GM19035 (cell line): ENCODE data around the gene KIAA0586.
"Not testable (repeated sequence)": the region's sequence is repeated elsewhere in the genome, so short reads cannot be mapped to it uniquely, and the experiment has no call there.

Experiments used
- ATAC-seq: cut with Tn5 transposase; IDR thresholded peaks from one replicate; pipeline ENCODE4 v1.9.1; 2021; ENCODE audit not compliant: unreplicated experiment

KIAA0586 gene

DNA sequence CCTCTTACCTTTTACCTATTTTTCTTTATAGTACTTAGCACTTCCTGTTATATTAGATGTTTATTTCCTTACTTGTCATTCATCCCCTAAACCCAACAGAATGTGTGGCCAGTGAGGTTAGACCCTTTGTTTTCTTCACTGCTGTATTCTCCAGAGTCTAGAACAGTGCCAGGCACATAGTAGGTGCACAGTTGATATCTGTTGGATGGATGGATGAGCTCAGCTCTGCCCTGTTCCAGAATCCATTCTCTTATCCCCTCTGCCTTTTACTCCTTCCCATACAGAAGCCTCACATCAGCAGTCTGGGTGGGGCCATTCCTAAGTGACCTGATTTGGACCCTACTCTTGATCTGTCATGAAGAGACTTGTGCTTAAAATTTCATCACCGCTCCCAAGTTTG is 115.7 kb downstream of the KIAA0586 start:
- ATAC-seq, result no peak

DNA sequence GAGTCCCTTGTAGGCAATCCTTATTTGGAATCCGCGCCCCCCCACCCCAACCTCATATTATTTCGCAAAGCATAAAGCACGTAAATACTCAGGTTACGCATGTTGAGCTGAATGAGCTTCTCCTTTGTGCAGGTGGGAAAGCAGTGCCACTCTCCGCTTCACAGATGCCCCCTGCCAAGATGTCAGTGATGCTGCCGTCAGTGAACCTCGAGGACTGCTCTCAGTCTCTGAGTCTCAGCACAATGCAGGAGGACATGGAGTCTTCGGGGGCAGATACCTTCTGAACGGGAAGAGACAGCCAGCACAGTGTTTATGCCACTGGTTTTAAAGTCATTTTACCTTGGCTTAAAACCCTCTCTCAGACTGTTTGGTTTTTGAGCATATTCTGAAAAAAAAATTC is 120.1 kb downstream of the KIAA0586 start:
- ATAC-seq, result no peak

DNA sequence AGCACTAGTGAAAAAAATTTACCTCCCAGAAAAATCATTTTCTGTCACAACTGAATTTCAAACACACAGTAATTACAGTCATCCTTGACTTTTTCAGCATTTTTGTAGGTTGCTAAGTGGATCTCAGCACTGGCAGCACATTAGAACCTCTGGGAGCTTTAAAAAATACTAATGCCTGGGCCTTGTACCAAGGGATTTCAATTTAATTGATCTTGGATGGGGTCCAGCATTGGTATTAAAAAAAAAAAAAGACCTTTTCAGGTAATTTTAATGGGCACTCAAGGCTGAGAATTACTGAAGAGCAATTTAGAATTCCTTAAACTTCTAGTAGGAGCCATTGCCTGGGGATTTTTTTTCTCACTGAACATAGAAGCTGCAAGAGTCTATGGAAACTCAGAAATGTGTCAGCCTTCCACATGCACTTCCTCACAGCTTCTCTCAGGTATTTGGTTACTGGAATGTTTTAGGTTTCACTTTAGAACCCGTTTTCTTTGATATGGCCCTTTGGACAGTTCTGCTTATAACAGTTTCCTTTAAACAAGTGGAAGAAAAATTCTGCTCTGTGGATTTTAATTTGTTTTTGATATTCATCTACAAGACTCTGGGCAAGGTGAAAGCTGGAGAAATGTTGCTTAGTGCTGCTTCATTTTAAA is 121.7 kb downstream of the KIAA0586 start:
- ATAC-seq, result no peak

DNA sequence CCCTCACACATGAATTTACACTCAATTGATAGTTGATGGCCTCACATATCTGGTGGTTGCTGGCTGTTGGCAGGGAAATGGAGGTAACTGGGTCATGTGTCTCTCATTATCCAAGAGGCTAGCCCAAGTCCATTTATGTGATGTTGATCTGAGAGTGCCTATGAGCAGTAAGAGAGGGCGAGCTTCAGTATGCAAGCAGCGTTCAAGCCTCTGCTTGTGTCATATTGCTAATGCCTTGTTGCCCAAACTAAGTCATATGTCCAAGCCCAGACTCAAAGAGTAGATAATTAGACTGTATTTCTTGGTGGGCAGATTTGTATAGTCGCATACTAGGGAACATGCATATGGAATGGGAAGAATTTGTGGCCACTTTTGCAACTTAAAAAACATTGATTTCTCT is 126.4 kb downstream of the KIAA0586 start:
- ATAC-seq, result no peak

DNA sequence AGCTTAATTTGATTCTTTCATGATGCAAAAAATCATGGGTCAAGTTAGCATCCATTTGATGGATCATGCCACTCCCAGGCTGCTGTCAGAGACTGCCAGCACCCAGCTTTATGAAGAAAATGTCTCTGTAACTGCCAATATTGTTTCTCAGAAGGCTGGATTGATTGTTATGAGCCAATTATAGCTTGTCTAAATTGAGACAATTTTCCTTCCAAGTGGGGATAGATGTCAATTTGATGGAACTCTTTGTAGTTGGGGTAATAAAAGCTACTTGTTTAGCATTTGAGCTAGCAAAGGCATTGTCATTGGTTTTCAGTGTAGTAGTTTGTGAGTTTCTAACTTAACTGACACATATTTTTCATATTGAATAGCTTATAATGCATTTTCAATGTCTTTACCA is 128.1 kb downstream of the KIAA0586 start:
- no peak for ATAC-seq

DNA sequence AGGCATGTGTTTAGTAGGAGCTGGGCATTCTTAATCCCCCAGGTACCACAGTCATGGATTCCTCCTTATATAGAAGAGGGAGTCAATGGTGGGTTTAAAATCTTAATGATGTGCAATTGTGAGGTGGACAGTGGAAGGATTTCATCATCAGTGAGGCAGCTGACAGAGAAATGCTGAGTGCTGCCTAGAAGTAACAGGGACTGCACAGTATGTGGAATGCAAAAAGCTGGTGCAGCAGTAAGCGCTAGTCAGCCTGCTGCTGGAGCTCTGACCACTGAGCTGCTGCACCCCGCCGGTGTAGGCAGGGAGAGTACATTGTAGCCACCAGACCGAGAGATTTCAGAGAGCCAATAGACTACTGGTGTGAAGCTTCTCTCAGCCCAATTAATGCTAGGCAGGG is 129.7 kb downstream of the KIAA0586 start:
- ATAC-seq, result no peak

DNA sequence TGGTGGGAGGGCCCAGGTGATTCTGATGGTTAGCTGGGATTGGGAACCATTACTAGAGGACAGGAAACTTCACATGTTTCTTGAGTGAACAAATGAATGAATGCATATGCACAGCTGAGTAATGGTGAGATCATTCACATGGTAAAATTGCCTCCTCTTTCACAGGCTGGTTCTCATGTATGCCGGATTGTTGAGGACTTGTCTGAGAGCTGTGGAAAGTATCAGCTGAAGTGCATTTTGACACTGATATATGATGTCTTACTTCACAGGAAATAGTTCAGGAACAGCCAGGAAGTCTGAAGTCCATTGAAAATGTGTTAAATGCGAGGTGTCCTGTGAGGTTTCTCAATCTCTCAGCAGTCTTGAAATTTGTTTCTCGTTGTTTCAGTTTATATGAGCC is 132.7 kb downstream of the KIAA0586 start:
- no peak for ATAC-seq

DNA sequence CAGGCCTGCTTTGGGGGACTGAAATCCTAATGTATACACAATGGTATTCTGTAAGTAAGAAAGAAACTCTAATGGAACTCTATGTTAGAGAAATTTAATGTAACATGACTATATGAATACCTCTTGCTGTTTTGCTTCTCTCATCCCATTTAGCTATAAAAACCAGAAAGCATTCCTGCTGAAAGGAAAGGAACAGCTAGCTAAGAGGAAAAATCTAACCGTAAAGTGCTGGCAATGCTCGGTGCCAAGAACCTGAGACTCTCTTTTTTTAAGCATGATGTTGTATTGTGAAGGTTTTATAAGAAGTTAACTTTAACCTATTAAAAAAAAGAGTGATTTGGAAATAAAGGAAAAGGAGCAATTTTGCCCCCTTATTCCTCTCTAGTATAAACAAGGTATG is 134.6 kb downstream of the KIAA0586 start:
- ATAC-seq, result no peak

DNA sequence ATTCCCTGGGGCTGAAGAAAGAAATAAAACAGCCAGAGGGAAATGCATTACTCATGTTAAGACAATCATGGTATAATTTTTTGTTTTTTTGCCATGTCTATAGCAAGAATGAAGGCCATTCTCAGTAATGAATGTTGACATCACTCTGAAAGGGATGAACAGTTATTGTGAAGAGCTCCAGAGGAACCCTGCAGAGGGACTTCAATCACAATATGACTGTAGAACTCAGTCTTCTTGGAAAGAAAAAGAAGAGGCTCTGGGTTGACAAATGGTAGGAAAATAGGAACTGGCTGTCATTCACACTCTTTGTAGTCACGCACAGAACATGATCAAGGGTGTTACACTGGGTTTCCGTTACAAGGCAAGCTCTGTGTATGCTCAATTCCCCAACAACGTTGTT is 136.5 kb downstream of the KIAA0586 start:
- ATAC-seq, result no peak

DNA sequence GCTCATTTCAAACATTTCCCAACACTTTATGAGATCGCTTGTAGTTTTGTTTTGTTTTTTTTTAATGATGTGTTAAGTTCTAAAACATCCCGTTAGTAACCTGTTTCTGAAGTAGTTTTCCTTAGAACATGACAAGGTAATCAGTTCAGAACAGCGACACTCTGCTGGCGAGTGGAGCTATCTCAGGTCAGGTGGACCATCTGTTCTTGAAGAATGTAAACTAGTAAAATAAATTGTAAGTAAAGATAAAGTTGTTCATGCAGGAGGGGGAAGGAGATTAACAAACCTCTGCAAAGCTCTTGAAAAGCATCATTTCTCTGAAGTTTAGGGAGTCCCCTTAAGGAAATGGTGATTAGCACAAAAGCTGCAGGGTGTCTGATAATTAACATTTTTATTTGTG is 138.3 kb downstream of the KIAA0586 start:
- ATAC-seq, result no peak

DNA sequence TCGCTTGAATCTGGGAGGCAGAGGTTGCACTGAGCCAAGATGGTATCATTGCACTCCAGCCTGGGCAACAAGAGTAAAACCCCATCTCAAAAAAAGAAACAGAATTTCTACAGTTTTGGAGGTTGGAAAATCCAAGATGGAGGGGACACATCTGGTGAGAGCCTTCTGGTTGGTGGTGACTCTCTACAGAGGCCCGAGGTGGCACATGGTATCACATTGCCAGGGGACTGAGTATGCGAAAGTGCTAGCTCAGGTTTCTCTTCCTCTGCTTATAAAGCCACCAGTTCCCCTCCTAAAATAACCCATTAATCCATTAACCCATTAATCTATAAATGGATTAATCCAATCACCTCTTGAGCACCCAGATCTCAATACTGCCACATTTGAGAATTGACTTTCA is 139.5 kb downstream of the KIAA0586 start:
- ATAC-seq, result no peak

DNA sequence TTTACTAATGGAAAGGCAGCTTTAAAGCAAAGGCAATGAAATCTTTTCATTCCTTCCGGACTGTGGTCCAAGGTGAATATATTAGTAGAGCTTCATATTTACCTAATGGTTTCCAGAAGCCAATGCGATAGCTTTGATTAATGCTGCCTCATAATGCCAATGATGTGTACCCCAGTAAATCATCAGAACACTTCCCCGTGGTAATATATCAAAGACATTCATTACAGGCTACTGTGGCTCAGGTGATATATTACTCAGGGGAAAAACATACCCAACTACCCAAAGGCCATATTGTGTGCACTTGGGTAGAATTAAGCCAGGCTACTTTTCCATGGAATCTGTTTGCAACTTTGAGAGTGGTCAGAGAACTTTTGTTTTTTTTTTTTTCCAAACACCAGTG is 140.8 kb downstream of the KIAA0586 start:
- no peak for ATAC-seq

DNA sequence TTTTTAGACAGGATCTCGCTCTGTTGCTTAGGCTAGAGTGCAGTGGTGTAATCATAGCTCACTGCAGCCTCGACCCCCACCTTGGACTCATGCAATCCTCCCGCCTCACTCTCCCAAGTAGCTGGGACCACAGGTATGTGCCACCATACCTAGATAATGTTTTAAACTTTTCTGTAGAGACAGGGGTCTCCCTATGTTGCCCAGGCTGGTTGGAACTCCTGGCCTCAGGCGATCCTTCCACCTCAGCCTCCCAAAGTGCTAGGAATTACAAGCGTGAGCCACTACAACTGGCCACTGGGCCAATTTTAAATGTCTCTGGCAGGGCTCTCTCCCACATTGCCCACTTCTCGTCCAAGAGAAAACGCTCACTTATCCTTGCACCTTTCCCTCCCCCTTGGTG is 143.7 kb downstream of the KIAA0586 start:
- no peak for ATAC-seq

DNA sequence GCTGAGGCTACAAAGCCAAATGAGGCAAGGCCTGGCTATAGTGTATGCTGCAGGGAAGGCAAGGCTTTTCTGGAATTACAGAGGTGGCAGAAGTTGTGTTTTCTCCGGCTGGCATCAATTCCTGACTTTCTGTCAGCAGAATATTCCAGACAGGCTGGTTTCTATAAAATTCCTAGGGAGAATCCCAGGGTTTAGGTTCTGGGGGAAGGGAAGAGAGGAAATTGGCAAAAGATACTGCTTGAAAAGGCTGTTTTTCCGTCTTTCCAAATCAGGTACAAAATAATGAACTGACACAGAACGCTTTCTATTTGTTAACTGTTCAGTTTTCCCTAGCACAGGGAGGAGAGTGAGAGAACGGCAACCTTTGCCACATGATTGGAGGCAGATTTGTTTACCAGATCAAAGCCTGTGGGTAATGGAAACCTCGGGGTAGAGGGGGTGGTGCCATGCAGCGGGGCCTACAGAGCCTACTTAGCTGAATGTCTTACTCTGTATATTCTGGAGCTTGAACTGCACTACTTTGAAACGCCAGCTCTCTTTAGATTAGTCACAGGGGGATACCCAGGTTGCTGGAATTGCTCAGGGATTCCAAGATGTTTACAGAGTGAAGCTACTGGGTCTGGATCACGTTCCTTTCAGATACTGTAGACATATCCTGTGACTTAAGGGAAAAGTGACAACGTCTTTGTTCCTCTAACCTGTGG is 144.4 kb downstream of the KIAA0586 start:
- ATAC-seq, result no peak

DNA sequence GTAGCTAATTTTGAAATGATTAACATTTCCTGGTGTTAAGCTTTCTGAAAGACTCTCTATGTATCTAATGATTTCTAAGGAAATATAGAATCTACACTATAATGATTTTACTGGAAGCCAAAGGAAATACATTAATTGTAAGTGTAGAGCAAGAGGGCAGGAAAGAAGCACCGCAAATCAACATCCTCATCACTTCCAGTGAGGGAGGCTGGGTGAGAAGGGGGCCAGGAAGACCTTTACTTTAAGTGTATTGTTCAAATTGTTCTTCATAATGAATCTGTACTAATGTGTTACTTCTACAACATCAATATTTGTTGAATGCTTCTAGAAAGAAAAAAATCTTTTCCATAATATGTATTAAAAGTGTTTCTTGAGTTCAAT is 144.9 kb downstream of the KIAA0586 start:
- ATAC-seq, result no peak

DNA sequence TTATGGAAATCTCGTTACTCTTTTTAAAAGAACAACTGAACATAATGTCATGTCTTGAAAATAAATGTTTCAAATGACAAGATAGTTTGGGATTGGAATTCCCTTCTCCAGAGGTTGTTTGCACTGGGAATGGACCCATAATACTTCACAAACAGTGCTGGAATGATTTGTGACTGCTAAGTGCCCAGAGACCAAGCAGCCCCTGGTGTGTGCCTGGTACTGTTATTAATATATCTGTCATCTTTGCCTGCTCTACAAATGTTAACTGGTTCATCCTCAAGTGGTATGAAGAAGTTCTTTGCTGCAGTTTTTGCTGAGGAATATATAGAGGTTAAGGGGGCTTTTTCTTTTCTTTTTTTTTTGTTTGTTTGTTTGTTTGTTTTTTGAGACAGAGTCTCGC is 145.3 kb downstream of the KIAA0586 start:
- no peak for ATAC-seq

DNA sequence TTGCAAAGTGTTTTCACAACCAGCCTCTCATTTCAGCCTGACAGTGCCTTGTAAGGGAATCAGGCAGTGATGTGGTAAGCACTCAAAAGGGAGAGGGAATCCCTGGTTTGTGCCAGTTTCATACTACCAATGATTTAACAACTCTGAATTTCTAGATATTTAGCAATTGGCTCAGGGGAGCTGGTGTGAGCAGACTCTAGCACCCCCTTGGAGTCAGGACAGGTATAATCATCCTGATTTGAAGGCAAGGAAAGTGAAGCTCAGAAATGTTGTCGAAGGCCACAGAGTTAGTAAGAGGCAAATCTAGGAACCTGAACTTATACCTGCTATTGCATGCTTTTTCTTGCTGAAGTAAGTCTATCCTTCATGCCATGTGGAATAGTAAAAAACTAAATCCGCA is 147.1 kb downstream of the KIAA0586 start:
- ATAC-seq, result no peak

DNA sequence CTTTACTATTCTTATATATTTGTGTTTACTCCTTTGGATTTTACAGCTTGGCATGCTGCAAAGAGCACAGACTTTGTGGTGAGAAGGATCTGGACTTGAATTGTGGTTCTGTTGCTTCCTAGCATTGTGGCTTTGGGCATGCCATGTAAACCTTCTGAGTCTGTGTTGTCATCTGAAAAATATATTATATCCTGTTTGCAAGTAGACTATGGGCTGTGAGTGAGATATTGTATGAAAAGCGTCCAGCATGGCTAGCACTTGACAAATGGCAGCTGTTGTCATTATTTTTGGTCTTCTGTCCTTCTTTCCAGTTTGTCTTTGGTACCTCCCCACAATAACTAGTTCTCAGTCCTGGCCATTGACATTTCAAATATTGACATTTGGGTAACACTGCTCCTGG is 148.4 kb downstream of the KIAA0586 start:
- no peak for ATAC-seq

DNA sequence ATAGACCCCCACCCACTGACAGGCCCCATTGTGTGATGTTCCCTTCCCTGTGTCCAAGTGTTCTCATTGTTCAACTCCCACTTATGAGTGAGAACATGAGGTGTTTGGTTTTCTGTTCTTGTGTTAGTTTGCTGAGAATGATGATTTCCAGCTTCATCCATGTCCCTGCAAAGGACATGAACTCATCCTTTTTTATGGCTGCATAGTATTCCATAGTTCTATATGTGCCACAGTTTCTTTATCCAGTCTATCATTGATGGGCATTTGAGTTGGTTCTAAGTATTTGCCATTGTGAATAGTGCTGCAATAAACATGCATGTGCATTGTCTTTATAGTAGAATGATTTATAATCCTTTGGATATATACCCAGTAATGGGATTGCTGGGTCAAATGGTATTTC is 152.5 kb downstream of the KIAA0586 start:
- not testable (repeated sequence) for ATAC-seq

DNA sequence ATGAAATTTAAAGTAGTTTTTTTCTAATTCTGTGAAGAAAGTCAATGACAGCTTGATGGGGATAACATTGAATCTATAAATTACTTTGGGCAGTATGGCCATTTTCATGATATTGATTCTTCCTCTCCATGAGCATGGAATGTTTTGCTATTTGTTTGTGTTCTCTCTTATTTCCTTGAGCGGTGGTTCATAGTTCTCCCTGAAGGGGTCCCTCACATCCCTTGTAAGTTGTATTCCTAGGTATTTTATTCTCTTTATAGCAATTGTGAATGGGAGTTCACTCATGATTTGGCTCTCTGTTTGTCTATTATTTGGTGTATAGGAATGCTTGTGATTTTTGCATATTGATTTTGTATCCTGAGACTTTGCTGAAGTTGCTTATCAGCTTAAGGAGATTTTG is 153.9 kb downstream of the KIAA0586 start:
- not testable (repeated sequence) for ATAC-seq

DNA sequence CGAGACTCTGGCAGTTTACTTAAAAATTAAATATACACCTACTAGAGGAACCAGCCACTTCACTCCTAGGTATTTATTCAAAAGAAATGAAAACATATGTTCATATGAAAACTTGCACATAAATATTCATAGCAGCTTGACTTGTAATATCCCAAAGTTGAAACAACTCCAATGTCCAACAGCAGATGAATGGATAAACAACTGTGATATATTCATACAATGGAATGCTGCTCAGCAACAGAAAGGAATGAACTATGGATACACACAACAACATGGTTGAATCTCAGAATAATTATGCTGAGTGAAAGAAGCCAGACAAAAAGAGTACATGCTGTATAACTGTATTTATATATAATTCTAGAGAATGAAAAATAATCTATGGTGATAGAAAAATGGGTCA is 156.9 kb downstream of the KIAA0586 start:
- no peak for ATAC-seq

DNA sequence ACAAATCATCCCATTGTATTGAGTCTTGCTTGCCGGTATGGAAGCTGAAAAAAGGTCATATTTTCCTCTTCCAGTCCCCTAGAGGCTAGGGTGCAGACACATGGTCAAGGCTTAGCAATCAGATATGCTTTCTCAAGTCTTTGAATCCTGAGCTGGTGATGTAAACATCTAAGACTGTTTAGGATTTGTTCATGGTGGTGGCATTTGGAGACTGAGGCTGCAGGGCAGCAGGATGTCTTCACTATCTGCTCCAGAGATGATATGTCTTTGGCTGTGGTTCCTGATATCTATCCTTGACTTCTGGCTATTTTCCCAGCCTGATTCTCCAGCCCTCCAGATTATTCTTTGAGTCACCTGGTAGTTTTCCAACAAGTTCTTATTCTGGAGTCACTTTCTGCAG is 159.8 kb downstream of the KIAA0586 start:
- no peak for ATAC-seq

DNA sequence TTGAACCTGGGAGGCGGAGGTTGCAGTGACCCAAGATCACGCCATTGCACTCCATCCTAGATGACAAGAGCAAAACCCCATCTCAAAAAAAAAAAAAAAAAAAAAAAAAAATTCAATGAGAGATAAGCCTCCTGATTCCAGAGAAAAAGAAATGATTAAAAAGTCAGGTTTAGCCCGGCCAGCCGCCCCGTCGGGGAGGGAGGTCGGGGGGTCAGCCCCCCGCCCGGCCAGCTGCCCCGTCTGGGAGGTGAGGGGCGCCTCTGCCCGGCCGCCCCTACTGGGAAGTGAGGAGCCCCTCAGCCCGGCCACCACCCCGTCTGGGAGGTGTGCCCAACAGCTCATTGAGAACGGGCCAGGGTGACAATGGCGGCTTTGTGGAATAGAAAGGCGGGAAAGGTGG is 160.8 kb downstream of the KIAA0586 start:
- ATAC-seq, result not testable (repeated sequence)
